Lower leg skin (tissue), 3 donors: ENCODE measurements around the gene CPA5.

Source experiments
- POLR2A ChIP-seq, 2 donors: fragments of 450-650 bp; IDR thresholded peaks; one replicate each; pipeline ENCODE4 v1.6.1; 2016 to 2017; ENCODE audit warnings: antibody characterized with exemption in 2 of 2, mild to moderate bottlenecking in 1 of 2, moderate library complexity in 1 of 2
- TF ChIP-seq, protein P1 (sequence below), 3 donors: fragments of 450-650 bp; IDR thresholded peaks; one replicate each; pipeline ENCODE4 v1.5.1; 2016; ENCODE audit warnings: antibody characterized with exemption in 3 of 3, mild to moderate bottlenecking in 3 of 3, moderate library complexity in 2 of 3

DNA sequence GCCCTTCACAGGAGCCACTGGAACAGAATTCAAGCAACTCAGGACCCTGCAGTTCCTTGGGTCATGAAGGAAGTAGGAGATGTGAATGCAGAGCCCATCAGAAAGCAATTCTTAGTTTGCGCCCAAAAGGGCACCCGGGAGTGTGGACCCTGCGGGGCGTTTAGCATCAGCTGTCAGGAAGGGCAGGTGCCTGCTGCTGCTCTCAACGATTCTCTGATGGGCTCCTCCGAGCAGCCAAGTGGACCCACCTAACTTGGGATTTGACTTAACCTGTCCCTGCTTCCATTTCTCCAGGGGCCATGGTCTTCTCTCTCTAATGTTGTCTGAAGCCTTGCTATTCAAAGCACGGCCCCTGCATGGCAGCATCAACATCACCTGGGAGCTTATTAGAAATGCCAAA lies 17.1 kb downstream of the CPA5 start:
- no peak for TF ChIP-seq POLR2A (IDR thresholded peaks at IDR 0.05)
- TF ChIP-seq, protein P1, sequence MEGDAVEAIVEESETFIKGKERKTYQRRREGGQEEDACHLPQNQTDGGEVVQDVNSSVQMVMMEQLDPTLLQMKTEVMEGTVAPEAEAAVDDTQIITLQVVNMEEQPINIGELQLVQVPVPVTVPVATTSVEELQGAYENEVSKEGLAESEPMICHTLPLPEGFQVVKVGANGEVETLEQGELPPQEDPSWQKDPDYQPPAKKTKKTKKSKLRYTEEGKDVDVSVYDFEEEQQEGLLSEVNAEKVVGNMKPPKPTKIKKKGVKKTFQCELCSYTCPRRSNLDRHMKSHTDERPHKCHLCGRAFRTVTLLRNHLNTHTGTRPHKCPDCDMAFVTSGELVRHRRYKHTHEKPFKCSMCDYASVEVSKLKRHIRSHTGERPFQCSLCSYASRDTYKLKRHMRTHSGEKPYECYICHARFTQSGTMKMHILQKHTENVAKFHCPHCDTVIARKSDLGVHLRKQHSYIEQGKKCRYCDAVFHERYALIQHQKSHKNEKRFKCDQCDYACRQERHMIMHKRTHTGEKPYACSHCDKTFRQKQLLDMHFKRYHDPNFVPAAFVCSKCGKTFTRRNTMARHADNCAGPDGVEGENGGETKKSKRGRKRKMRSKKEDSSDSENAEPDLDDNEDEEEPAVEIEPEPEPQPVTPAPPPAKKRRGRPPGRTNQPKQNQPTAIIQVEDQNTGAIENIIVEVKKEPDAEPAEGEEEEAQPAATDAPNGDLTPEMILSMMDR (IDR thresholded peaks at IDR 0.05), result no peak
